ENCODE data around the gene ECI2.

GRCh38 chr6:4108561-4109093 lies 26.7 kb downstream of the ECI2 start:
- TF ChIP-seq POLR2A (IDR thresholded peaks at IDR 0.05) (no peak), CTCF (IDR thresholded peaks at IDR 0.05) (no peak)

All from esophagus squamous epithelium (tissue), 4 donors.